NCI-H146 (cell line): Measurements from ENCODE around the gene PRKACB.
"Not testable (repeated sequence)": the region's sequence is repeated elsewhere in the genome, so short reads cannot be mapped to it uniquely, and the experiment has no call there.

ENCODE experiments used
- DNase-seq: peaks from one replicate; lab custom pipeline; 2025; lab: John Stamatoyannopoulos, UW

The PRKACB gene

DNA sequence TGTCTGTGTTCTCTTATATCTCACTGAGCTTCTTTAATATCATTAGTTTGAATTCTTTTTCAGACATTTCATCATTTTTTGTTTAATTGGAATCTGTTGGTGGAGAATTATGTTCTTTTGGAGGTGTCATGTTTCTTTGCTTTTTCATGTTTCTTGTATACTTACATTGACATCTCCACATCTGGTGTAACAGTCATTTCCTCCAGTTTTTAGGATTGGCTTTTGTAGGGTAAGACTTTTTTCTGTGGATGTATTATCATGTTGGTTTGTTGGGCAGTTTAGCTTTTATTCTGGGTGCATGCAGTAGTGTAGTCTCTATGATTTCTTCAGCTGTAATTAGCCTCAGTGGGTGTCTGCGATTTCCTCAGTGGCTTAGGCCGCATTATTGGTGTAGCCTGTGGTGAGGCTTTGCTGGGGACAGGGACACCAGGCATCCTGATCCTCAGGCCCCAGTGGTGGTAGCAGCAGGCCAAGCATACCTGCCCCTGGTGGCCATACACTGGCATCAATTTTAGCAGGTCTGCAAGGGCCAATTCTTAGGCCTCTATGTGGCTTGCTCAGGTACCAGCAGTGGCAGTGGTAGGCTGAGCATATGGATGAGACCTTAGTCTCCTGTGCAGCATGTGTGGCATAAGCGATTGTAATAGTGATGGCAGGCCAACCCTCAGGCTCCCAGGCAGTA, 79.8 kb downstream of the PRKACB start:
- no peak for DNase-seq

DNA sequence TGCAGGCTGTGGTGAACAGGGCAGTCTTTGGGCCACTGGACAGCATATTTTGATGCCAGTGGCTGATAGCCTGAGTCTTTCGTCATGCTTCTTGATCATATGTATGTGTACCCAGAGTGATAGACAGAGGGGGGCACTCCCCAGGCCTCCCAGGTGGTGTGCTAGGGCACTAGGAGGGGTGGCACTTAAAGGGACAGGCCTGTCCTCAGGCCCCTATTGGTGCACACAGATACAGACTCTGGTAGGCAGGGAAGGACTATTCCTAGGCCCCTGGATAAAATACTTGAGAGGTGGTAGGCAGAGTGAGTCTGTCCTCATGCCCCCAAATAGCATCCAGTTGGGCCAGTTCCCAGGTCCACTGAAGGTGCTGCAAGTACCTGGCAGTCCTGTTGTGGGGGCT, 80.8 kb downstream of the PRKACB start:
- DNase-seq: no peak

DNA sequence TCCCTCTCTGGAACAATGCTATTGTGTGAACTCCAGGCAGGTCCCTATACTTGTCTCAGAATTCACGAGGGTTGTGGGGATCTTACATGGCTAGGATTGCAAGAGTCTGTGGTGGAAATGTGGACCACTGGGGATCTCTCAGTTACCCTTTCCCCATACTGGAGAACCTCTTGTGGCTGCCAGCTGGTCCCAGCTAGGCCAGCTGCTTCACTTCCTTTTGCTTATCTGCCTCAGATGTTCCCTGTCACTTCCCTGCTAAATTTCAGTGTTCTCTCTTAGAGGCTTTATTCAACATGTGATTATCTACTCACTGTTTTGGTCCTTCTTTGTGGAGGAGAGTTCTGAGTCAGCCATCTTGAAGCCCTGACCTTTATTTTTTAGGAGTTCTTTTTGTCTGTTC, 81.6 kb downstream of the PRKACB start:
- DNase-seq: no peak

DNA sequence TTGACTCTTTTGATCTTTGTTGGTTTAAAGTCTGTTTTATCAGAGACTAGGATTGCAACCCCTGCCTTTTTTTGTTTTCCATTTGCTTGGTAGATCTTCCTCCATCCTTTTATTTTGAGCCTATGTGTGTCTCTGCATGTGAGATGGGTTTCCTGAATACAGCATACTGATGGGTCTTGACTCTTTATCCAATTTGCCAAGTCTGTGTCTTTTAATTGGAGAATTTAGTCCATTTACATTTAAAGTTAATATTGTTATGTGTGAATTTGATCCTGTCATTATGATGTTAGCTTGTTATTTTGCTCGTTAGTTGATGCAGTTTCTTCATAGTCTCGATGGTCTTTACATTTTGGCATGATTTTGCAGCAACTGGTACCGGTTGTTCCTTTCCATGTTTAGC, 88.6 kb downstream of the PRKACB start:
- not testable (repeated sequence) for DNase-seq

DNA sequence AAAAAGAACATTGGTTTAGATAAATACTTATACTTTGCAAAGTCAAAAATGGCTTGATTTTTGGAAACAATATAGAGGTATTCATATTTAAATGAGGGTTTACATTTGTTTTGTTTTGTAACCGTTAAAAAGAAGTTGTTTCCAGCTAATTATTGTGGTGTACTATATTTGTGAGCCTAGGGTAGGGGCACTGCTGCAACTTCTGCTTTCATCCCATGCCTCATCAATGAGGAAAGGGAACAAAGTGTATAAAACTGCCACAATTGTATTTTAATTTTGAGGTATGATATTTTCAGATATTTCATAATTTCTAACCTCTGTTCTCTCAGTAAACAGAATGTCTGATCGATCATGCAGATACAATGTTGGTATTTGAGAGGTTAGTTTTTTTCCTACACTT, 92.2 kb downstream of the PRKACB start:
- no peak for DNase-seq

DNA sequence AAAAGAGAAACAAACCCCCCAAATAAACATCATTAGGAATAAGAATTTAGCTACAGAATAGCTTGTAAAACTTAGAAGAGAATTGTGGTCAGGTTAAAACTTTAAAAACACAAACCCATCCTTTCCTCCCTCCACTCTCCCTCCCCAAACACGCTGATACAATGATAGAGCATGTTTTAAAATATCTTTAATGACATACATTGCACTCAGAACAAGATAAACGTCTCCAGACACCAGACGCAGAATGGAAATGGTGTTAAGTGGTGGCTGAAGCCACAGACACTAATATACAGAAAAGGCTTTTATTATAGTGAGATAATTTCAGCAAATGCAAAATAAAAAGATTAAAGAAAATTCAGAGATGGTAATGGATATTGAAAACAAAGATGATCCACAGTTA, 98.6 kb downstream of the PRKACB start:
- no peak for DNase-seq

DNA sequence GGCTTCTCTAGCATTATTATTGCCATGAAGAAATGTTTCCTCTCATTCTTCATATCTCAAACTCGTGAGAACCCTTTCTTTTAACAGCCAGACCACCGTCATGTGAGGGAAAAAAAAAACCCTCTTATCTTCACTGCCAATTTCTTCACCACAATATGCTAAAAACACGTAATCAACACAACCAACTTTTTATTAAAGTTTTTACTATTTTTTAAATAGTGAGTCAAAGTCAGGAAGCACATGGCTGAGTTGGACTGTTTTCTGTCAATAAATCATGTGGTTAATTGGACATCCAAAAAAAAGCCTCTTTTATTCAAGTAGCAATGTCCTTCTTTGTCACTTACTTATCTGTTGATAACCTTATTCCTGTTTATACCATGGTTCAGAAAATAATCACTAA, 101.5 kb downstream of the PRKACB start:
- no peak for DNase-seq

DNA sequence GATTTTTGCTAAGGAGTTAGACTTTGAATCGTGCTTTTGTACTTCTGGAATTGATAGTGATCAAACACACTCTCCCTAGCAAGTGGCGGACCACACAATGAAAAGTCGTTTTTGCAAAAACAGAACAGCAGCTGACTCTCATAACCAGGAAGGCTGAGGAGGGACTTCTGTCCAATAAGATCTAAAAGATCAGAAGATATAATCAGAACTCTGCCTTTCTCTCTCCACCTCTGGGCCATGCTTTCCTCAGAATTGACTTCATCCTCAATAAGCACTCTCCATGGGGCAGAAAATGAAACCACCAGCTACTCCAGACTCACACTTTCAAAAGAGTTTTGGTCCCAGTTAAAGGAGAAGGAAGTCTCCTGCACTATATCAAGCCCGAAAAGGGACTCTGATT, 102.1 kb downstream of the PRKACB start:
- DNase-seq: no peak

DNA sequence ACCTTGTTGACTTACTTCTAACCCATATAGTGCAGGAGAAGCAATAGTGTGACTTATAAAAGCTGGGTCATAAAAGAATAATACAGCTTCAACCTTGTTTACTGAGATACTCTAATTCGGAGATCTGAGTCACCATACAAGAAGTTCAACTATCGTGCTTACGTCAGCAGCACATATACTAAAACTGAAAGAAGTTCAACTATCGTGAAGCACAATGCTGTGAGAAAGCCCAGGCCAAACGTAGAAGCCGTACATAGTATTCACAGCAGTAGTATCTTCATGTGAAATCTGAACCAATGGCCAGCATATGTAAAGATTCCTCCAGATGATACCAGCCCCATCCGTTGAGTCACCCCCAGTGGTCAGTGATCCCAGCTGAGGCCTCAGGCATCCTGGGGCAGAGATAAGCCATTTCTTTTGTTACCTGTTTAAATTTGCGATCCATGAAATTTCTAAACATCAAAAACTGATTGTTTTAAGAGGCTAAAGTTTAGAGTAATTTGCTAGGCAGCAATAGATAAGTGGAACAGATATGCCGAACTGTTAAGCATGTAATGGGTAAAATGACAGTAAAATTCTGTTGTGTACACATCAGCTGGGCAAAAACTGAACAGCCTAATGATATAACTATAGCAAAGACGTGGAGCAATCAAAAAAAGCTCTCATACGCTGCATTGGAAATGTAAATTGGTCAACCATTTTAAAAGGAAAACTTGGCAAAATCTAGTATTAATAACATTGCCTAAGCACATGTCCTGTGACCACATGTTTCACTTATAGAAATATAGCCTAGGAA, 103.6 kb downstream of the PRKACB start:
- no peak for DNase-seq

DNA sequence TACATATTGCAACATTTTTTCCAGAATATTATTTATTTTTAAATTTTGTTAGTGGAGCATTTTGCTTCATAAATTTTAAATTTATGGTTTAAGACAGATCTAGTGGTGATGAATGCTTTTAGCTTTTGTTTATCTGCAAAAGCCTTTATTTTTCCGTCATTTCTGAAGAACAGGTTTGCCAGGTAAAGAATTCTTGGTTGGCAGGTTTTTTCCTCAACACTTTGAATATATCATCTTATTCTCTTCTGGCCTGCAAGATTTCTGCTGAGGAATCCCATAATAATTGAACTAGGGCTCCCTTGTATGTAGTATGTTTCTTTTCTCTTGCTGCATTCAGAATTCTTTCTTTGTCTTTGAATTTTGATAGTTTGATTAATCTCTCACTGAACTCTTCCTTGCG, 106.6 kb downstream of the PRKACB start:
- no peak for DNase-seq

DNA sequence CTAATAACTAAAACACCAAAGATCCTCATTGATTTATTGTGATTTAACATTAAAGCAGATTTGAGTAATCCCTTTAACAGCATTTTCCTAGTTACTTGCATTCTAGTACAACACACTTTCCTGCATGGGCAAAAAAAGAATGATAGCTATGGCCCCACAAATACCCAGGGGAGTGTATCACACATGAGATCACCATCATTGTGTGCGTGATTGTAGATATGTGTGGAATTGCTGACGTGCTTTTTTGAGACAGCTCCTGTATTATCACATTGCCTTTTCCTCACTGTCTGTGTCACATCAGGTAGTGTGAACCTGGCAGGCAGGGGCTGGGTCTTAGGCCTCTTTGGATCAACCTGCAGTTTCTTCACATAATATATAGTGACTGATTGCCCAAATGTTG, 109.0 kb downstream of the PRKACB start:
- no peak for DNase-seq

DNA sequence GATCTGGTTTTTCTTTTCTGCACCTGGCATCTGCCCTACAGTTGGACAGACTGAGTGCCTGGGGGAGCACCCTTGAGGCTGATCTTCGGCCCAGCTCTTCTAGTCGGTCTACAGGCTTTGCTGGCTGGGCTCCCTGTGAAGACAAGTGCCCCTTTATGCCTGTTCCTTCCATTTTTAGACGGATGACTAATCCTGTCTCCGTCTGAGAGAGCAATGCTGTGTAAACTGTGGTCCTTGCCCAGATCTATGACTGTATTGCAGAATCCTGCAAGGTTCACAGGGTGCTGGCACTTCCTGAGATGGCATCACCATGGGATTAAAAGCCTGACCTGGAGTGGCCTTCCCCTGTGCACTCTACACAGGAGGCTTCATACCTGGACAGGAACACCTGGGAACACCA, 109.8 kb downstream of the PRKACB start:
- DNase-seq: no peak

DNA sequence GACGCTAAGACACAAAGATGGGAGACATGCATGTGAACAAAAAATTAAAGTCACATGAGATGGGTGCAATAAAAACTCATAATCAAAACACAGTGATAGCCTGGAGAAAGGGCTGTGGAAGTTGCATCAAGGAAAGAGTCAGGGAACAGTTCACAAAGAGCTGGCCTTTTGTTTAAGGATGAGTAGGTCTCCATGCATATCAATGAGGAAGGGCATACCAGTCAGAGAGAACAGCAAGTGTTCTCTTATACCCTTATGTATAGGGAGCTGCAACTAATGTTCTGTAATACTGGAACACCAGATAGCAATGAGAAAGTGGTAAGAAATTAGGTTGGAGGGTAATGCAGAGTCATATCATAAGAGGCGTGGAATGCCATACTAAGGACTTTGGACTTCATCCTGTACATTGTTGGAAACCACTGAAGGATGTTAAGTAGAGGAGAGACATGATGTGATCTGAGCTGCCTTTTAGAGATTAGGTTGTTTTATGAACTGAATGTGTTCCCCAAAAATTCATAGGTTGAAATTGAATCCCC, 110.7 kb downstream of the PRKACB start:
- no peak for DNase-seq

DNA sequence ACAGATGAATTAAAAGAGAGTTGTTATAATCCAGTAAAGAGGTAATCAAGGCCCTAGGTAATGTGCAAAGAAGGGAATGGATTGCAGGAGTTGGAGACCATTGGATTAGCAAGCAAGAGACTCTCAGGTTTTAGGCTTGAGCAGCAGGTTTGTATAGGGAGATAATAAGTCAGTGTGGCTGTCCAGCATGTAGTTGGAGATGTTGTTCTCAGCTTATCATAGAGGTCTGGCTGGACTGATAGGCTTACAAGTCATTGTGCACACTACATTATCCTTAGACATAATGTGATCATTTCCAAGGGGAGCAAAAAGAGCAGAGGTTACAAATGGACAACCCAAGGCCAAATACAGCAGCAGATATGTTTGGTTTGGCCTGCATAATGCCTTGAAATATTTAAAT, 111.5 kb downstream of the PRKACB start:
- DNase-seq: no peak

DNA sequence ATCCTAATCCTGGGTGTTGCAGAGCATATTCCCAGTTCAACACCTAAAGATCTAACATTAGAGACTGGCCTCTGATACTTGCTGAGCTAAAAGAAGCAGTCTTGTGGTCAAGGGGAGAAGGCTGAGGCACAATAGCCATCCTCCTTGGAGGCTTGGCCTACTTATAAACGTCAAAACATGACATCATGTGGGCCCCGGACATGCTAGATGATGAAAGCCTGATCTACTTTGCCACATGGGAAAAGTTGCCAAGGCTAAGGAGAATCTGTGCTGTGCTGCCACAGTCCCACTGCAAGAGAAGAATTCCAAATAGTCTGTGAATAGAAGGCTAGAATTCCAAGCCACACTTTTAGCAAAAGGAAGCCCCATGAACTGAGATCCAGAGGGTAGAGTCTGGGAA, 113.5 kb downstream of the PRKACB start:
- no peak for DNase-seq

DNA sequence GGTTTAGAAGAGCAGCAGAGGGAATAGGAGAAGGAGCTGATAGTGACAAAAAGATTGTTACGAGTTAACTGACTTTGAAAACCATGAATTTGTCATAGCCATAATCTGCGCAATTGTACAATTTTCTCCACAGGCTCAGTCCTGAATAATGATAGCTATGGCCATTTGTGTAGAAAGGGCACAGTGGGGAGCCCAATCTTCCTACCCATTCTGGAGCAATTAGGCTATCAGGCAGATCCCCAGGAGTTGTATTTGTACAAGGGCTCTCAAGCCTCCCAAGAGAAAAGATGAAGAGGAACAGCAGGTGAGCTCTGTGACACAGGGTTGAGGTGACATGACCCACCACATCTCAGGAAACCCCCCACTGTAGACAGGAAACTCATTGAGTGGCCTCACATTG, 115.3 kb downstream of the PRKACB start:
- DNase-seq: peak; percentile 100

DNA sequence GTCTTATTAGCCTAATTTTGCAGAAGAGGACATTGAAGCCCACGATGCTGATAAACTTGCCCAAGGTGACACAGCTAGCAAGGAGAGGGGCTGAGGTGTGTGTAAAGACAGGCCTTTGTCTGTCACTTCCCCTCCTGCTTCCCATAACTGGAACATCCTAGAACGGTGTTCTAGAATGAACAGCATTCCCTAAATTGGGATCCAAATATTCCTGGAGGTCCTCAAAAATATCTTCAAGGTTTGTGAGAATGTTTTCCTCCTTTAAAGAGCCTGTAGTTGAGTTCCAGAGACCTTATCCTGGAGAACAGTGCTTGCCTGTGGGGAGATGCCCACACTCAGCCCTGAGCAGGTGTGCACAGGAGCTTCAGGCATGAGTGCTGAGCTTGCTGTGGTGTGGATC, 115.9 kb downstream of the PRKACB start:
- no peak for DNase-seq

DNA sequence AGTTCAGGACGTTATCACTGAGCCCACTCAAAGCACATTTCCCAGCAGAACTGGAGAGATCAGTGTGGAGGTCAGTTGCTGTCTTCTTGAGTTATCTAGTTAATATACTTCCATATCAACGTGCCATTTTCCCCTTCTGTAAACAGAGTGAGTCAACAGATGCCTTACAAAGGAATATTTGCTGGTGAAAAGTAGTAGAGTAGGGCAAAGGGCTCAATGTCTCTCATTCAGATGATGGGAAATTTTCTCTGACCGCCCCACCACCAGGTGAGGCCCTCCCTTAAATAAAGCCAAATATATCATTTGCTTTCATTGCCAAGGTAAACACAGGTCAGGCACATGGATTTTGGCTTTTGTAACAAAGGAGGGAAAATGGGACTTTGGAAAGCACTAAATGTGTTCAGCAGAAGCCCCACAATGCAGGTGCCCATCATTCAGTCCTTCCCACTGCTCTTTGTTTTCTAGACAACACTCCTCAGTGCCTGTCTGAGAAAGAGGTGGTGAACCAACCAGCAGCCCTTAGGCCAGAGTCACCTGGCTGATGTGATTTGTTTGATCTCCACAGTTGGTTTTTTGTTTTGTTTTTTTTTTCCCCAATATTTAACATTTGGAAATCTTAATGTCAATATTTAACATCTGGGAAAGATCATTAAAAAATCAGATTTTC, 116.9 kb downstream of the PRKACB start:
- DNase-seq: peak; percentile 88

DNA sequence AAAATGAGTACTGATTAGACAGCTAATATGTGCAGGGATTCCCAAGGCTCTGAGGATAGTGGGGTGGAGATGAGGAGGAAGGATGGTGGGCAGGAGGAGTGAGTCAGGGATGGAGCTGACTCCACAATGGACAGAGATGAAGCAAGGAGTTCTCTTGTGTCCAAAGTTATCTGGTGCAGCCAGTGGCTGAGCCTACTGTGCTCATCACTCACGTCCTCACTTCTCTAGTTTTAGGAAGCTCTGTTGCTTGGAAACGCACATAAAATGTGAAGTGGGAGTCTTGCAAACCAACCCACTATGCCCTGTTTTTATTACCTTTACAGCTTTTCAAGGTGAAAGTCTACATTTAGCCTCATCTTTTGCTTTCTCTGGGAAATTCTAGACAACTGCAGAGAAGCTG, 120.9 kb downstream of the PRKACB start:
- no peak for DNase-seq

DNA sequence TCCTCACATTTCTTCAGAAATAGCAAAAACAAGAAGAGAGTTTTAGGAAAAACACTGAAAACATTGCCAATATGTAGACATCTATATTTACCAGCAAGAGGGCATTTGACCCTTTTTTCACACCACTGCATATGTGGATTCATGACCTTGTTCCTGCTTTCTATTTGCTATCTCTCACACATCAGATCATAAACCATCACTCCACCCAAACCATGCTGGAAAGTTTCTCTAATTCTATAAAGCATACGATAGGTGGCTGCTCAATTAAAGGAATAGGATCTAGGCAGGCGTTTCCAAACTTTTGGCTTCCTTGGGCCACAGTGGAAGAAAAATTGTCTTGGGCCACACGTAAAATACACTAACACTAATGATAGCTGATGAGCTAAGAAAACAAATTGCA, 121.8 kb downstream of the PRKACB start:
- no peak for DNase-seq

DNA sequence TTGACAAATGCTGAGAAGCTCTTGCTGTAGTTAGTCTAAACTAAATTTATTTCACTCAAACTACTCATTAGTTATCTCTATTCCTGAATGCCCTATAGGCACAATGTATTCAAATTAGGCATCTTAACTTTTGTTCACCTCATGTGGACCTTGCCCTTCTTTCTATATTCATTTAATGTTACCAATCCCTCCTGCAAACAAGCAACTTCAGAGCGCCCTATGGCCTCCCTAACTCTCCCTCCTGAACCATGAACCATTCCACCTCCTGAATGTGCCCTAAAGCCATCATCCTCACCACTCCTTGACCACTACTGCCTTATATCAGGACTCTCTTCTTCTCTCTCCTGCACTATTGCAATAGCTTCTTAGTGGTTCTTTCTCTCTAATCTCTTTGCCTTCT, 122.7 kb downstream of the PRKACB start:
- no peak for DNase-seq

DNA sequence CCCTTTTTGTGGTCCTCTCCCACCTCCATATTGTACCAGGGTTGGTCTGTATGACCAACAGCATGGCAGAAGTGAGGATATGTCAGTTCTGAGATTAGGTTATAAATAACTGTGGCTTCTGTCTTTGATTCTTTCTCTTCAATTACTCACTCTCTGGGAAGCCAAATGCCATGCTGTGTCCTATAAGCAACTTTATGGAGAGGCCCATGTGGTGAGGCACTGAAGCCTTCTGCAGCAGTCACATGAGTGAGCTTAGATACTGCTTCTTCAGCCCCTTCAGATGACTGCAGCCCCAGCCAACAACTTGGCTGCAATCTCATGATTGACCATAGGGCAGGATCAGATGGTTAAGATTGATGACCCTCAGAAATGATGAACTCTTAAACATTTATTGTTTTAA, 123.4 kb downstream of the PRKACB start:
- no peak for DNase-seq

DNA sequence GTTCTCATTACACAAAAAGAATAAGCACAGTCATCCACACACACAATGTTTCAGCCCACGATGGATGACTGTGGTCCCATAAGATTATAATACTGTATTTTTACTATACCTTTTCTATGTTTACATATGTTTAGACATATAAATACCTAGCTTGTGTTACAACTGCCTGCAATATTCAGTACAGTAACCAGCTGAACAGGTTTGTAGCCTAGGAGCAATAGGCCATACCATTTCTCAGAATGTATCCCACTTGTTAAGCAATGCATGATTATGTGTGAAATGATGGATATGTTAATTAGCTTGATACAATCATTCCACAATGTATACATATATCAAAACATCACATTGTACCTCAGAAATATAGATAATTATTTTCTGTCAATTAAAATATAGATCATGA, 124.3 kb downstream of the PRKACB start:
- DNase-seq: no peak
